Measurements from ENCODE around the gene ZNHIT2.

The ZNHIT2 gene

DNA sequence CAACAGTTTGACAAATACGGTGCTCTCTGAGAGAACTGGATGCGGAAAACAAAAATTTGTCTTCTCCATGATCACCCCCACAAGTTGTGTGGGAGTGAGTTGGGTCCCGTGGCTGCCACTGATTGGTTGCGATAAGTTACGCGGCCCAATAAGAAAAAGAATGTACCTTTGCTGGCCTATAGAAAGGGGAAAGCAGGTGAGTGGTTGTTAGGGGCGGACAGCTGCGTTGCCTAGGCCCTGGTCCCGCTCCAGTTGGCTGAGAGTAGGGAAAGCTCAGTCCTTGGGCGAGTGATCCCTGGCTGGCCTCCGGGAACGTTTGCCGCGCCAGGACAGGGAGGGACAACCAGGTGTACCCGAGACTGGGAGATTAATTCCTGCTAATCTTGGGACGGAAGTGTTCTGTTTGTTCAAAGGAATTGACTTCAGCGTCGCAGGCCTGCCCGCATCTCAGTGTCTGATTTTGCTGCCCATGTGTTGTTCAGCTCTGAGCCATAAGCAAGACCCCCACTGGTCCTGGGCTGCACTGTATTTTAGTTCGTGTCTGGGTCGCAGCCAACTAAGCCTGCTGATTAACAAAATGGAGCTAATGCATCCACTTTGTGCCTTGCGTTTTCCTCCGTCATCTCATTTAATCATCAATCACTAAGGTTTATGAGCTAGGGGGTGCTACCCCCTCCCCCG lies 17.6 kb upstream of the ZNHIT2 start:
- peak; percentile 52 to 71 for DNase-seq (ENCODE audit: low read depth in 2 of 2, low spot score in 1 of 2)

DNA sequence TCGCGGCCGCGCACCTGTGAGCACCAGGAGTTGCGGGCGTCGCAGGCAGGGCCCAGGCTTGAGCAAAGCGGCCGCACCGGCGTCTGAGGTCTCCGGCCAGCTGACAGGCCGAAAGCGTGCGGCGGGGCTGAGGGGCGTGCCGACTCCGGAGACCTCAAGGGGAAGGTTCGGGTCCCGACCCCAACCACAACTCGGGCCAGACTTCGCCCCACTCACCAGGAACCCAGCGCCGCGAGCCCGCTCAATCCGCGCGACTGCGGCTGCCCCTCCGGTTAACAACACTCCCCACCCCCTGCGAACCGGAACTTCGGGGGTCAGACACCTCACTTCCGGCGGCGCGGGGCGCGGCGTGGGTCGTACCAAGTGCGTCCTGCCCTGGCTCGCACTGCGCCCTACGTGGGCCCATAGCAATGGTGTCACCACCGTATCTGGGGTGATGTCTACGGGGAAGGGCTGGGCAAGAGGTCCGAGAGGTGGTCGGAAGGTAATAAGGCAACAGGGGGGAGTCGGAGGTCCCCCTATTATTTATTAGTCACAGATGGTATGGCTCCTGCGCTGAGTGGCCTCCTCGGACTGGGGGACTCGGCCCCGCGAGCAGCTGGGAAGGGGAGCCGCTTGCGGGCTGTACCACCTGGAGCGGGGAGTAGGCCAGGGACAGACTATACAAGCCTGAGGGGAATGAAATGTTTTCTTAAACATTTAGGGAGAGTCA lies 16.9 kb upstream of the ZNHIT2 start, which contains the start of gene SYVN1:
Gene SYVN1 (minus strand): TSS at position 280 of the 712 bp plus-strand sequence. CDS start 918 bp downstream, outside the sequence.
- peak; percentile 82 to 86 for DNase-seq (ENCODE audit: low read depth in 2 of 2, low spot score in 1 of 2)

DNA sequence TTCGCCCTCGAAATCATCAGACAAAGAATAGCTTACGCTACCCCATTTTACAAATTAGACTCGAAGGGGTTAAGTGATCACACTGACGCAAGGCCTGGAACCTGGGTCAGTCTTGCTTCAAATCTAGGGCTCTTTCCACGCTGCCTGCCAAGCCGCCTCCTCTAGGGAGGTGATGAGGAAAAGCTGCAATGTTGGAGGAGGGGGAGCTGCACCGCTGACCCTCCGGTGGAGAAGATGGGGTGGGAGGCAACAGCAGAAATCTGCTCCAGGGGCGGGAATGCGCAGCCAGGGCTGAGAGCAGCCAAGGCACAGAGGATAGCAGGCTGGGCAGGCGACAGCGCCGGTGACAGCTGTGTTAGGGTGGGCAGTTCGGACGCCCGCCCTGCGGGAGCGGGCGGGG lies 16.2 kb upstream of the ZNHIT2 start:
- DNase-seq (ENCODE audit: low read depth in 2 of 2, low spot score in 1 of 2), result no peak

DNA sequence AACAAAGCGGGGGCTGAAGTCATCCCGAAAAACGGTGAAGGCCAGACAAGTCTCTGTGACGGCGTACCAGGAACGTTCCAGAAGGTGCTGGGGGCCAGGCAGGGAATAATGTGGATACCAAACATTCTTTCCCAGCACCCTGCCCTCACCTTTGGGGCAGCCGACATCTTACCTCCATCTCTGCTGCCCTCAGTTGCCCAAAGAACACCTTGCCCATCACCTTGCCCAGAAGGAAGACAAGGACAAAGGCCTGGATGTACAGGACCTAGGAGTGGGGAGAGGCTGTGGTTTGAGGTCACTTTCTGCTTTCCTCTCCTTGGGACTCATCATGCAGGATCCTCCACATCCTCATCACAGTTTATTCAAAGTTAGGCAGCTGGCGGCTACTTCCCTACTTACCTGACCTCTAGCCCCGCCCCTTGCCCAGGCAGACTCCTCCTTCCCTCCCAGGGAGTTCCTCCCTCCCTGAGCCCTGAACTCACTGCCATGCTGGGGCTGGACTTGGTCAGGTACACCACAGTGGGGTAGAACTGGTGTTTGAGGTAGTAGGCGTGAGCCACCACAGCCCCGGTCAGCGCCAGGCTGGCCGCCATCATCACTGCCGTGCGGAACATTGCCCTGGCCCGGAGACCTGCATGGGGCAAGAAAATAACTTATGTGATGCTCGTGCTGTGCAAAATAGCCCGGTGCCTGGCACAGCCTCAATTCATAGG lies 15.6 kb upstream of the ZNHIT2 start:
- no peak for DNase-seq (ENCODE audit: low read depth in 2 of 2, low spot score in 1 of 2)

DNA sequence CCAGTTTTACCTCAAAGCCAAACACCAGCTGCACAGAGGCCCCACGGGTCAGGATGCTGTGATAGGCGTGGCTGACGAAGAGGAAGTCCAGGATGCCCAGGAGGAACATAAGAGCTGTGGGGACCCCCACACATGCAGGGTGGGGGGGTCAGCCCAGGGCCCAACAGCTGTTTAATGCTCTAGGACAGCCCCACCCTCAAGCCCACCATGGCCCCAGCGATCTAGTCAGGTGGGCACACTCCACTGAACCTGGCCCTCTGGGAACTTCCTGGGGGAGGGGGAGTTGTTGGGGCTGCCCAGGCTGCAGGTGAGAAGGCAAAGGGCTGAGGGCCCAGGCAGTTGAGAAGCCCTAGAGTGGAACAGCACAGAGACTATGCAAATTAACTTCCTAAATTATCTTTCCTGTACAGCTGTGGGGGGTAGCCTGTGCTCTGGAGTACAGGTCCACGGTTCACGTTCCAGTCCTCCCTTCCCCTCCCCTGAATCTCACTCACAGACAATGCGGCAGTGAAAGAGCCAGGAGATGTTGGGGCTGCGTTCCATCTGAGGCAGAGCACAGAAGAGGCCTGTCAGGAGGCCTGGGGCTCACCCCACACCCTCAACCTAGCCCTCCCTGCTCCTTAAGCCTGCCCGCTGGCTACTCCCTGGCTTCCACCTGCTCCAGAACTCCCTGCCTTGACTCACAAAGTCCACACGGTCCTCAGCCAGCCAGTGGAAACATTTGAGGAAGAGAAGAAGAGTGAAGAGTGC lies 14.9 kb upstream of the ZNHIT2 start:
- DNase-seq (ENCODE audit: low read depth in 2 of 2, low spot score in 1 of 2), result no peak

DNA sequence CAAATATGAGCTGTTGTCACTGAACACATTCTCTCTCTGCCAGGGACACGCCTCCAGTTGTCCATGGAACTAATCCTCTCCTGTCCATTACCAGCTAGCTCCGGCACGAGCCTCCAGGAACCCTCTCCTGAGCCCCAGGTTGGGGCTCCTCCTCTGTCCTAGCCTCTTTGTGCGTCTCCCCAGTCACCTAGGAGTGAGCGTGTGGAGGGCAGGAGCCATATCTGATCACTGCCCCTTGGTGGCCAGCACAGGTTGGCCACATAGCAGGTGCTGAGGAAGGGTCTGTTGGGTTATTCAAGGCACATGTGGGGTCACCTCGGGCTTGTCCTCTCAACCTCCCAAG lies 14.4 kb upstream of the ZNHIT2 start:
- no peak for DNase-seq (ENCODE audit: low read depth in 2 of 2, low spot score in 1 of 2)

DNA sequence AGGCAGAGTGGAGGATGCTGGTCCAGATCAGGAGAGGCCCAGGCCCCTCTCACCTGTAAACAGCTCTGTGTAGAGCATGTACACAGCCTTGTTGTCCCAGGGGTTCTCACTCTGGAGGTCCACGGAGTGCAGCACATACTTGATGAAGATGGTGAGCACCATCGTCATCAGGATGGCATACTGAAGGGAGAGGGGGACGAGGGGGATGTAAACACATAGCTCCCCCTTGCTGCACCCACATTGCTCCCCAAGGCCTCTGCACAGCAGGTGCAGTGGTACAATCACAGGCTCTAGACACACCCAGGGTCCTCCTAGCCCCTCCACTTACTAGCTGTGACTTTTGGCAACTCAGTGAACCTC lies 13.9 kb upstream of the ZNHIT2 start:
- no peak for DNase-seq (ENCODE audit: low read depth in 2 of 2, low spot score in 1 of 2)

DNA sequence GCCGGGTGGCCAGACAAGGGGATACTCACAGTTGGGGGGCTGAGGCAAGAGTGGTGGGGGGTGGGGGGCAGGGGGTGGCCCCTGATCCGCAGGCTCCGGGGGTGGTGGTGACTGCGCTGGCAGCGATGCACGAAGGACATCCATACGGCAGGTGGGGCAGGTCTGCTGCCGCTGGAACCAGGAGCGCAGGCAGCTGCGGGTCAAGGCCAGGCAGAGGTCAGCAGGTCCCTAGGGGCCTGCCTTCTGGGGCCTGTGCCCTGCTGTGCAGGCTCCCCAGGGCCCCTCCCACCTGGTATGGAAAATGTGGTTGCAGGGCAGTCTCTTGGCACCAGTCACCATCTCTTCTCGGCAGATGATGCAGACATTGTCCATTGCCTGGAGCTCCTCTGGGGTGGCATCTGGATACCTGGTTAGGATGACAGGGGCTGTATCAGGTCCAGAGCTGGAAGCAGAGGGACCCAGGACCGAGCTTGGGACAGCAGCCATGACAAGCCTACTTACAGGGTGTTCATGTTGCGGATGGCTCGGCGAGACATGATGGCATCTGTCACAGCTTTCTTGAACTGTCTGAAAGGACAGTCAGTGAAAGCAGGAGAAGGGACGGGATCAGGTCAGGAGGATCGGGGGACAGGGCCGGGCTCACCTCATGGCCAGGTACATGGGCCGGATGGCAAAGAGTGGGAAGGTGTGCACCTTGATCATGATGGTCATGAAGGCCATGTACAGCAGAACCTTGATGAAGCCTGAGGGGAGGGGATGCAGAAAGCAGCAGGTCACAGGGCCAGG lies 13.3 kb upstream of the ZNHIT2 start:
- no peak for DNase-seq (ENCODE audit: low read depth in 2 of 2, low spot score in 1 of 2)

DNA sequence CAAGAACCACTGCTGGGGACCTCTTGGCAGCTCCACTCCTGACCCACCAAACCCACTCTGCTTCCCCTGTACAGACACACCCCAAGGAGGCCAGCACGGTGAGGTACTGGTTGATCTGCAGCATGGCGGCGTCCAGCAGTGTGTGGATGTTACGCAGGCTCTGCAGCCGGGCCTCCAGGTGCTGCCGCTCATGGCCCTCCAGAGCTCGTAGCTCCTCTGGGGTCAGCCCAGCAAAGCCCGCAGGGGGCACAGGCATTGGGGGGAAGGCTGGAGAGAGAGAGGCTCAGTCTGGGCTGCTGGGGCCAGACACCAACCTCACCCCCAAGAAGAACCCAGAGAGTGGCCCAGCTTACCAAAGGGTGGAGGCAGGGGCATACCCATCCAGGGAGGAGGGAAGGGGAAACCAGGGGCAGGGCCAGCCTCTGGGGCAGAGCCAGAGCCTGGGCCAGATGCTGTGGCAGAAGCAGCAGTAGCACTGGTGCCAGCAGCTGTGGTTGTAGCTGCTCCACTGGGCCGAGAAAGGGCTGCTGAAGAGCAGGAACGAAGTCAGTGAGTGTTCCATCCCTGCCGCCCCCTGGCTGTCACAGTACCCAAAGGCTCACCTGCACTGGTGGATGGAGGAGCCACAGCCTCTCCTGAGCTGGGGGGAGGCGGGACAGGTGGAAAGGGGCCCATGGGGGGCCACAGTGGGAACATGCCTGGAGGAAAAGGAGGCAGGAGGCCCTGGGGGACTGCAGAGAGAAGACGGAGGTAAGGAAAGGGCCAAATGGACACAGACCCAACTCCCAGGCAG lies 12.3 kb upstream of the ZNHIT2 start:
- DNase-seq (ENCODE audit: low read depth in 2 of 2, low spot score in 1 of 2), result no peak

DNA sequence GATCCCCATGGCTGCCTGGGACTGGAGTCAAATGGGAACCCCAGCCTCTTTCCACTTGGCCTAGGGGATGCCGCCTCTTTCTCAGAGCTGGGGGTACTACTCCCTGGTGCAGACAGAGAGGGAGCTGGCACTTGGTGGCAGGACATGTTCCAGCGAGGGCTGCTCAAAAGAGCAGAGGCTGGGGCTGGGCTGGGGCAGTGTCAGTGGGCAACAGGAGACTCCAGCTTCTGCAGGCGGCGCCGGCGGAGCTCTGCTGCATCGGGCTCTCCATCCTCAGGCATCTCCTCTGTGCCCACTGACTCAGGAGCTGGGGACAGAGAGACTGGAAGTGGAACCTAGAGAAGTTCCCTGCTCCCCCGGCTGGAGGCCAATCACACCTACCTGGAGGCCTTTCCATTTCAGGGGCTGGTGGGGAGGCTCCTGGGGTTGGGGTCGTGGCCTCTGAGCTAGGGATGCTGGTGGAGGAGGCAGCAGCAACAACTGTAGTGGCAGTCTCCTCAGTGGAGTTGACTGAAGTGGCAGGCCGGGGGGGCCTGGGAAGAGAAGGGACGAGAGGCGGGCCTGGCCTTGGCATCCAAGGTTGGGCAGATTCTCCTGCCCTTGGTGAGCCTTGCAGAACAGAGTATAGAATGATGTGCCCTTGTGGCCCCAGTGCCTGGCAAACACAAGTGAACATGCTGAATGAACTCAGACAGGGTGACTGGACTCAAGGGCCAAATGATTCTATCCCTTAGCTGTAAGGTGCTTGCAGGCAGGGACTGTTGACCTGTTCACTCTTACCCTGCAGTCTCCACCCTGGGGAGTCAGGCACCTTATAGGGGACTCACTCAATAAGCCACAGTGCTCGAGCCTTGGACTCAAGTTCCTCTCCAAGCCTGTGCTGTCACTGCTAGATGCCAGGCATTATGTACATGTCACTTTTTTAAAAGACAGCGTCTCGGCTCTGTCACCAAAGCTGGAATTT lies 11.0 kb upstream of the ZNHIT2 start:
- DNase-seq (ENCODE audit: low read depth in 2 of 2, low spot score in 1 of 2), result no peak

DNA sequence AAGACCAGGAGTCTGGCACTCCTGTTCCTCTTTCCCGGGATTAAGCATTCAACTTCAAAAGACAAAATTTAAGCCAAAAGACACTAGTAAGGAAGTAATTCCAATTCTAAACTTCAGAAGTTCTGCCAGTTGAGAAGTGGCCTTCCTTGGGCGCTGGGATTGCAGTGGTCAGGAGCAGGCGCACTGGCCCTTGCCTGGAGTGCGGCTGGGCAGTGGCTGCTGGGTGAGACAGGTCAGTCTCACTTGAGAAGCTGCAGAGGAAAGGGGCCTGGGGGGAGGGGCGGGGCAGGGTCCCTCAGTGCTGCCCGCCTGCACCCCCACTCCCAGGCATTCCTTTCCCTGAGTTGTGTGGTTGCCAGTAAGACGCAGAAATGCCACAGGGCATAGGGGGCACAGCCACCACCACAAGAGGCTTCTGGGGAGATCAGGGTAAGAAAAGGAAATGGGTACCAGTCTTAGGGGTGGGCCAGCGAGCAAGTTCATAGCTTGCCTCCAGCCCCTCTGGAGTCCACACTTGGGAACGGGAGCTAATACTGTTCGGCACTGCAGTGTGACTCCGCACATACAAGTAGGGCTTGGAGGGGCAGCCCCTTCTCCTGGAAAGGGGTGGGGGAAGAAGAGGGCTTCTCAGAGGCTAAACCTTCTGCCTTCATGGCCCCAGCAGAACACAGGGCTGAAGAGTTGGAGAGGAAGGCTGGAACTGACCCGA lies 10.1 kb upstream of the ZNHIT2 start:
- DNase-seq (ENCODE audit: low read depth in 2 of 2, low spot score in 1 of 2), result no peak

DNA sequence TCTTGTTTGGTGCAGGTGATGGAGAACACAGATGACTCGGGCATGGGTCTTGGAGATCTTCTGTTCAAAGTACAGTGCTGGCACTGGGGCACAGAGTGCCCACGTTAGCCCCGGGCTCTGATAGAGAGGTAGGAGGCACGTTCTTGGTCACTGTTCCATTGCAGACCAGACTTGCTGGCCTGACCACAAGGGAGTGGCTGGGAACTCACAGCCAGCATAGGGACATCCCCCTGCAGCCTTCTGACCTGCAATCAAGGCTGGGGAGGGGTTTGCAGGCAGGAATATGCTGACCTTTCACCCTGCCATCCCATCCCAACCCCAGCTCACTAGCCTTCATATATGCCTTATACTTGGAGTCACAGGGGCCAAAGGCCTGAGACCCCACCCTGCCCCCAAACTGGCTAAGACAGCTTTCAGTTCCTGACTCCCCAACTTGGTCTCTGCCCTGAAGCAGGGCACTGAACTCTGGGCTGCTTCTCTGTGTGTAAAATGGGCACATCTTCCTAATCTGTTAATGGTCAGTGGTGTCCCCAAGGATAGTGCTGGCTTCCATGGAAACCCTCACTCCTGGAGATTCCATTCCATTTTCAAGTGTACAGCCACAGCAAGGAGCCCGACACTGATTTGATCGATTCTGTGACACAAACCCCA lies 9.2 kb upstream of the ZNHIT2 start:
- no peak for DNase-seq (ENCODE audit: low read depth in 2 of 2, low spot score in 1 of 2)

DNA sequence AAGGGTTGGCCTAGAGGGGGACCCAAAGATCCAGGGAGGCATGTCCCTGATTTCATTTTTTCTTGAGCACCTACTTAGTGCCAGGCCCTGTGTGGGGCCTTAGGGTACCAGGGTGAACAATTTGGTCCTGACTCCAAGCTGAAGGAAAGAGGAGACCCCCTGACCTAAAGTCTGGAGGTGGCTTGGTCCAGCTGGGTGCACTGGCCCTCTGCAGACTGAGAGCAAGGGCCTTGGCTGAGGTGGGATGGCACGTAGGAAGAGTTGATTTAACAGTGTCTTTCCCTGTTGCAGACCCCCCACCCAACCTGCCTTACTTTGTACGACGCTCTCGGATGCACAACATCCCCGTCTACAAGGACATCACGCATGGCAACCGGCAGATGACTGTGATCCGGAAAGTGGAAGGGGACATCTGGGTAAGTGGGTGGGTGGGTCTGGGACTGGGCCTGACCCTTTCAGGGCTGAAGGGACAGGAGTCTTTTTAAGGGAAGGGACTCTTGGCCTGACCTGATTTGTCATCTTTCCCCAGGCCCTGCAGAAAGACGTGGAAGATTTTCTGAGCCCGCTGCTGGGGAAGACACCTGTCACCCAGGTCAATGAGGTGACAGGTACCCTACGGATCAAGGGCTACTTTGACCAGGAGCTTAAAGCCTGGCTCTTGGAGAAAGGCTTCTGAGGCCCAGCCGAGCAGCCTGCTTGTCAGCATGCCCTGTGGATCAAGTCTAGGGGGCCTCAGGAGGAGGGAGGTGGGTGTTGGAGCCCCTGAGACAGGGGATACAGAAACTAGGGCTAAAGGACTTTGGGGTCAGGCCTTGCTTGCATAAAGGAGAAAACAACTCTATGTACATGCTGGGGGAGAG lies 7.9 kb upstream of the ZNHIT2 start:
- DNase-seq (ENCODE audit: low read depth in 2 of 2, low spot score in 1 of 2), result no peak

DNA sequence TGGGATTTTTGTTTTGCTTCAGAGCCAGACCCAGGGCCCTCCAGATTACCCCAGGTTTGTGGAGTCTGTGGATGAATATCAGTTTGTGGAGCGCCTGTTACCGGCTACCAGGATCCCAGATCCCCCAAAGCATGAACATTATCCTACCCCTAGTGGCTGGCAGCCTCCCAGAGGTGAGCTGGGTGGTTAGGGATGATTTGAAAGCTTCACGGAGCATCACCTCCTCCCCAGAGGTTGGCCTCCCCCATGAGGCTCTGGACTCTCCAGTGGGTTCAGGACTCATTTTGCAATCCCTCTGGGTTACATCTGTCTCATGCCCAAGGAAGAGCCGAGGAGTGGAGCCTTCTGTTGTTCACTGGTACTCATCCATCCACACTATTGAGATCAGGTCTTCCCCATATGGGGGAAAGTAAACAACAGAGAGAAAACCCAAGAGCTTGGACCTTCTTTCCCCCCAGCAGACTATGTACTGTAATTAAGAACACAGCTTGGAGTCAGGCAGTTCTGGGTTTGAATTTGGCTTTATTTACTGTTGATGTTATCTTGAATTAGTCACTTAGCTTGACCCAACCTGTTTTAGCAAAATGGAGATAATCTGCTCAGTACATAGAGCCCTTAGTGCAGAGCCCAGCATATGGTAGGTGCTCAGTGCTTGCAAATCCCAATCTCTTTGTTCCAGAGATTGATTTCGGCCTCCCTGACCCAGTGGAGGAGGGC lies 7.1 kb upstream of the ZNHIT2 start:
- DNase-seq (ENCODE audit: low read depth in 2 of 2, low spot score in 1 of 2), result no peak

DNA sequence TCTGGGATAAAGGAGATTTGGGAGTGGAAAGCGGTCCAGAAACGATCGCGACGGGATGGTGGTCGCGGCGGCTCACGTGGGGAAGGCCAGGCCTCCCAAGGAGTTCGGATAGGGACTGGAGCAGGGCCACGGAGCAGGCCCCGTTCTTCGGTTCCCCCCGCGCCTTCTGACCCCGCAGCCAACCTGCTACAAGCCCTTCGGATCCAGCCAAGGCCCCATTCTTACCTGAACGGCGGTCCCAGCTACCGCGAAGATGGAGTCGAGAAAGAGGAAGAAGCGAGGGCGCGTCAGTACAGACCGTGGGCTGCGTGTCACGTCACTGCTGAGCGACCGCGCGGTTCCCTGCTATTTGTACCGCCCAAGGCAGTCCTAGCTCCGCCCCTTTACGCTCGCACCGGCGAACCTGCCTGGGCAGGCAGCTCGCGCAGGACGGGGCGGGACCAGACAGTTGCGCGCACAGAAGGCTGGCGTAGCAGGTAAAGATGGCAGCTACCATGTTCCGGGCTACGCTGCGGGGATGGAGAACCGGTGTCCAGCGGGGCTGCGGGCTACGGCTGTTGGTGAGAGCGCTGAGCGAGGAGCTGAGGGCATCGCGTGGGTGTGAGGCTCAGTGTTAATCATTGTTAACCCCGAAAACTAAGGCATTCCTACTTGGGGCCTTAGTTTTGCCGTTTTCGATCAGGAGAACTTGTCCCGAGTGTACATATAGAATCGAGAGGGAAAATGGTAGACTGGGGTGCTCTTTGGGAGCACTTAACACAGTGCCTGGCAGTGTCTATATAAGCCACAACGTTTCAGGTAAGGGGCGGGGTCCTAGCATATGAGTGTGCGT lies 4.6 kb upstream of the ZNHIT2 start, which contains the start of the genes FAU and MRPL49:
Gene FAU (minus strand): TSS at position 270 of the 832 bp plus-strand sequence. CDS start 321 bp downstream, outside the sequence.
Gene MRPL49 (plus strand): TSS at position 457 of the 832 bp plus-strand sequence. CDS start 26 bp downstream, at position 483.
- peak; percentile 98 for DNase-seq (ENCODE audit: low read depth in 2 of 2, low spot score in 1 of 2)

Measured in stimulated activated CD8-positive, alpha-beta memory T cell treated with anti-CD3 and anti-CD28 coated beads, Interleukin-4, amount 100 ng/mL, for 4 hours (primary cell).